ENCODE measurements around the gene RHOJ.

Gene RHOJ

DNA sequence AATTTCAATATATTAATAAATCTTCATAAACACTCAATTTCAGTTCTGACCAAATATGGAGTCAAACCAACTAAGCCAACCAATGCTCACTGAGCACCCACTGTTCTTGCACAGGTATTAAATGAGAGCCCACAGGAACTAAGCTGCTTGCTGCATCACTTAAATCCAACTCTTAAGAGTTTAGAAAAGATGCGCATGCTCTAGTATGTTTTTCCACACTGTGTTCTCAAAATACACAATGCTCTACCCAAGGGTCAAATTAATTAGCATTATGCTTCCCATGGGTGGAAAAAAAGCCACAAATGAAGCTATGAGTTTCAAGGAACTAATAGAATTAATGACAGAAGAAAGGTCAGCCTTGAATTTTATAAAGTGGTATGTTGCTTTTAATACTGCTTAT lies 118.2 kb downstream of the RHOJ start:
- no peak overlapping the region for H3K4me3 ChIP-seq (ENCODE audit: low read length in 2 of 2)
- no peaks in the 10 kb centered on the region for H3K4me1 ChIP-seq (ENCODE audit: control insufficient read depth in 2 of 2, insufficient read depth in 2 of 2, low read length in 2 of 2)
- no peaks in the 10 kb centered on the region for H3K9me3 ChIP-seq (ENCODE audit: control insufficient read depth in 2 of 2, low read length in 2 of 2)

GRCh38 chr14:63322897-63323573 lies 118.8 kb downstream of the RHOJ start:
- H3K27ac ChIP-seq (ENCODE audit: low read depth in 2 of 2, low read length in 2 of 2), result no peak overlapping the region
- no peaks in the 10 kb centered on the region for H3K4me1 ChIP-seq (ENCODE audit: control insufficient read depth in 2 of 2, insufficient read depth in 2 of 2, low read length in 2 of 2)
- H3K9ac ChIP-seq (ENCODE audit: low read depth in 1 of 2, low read length in 2 of 2), result no peak overlapping the region
- no peak overlapping the region for H3K4me3 ChIP-seq (ENCODE audit: low read length in 2 of 2)
- no peaks in the 10 kb centered on the region for H3K9me3 ChIP-seq (ENCODE audit: control insufficient read depth in 2 of 2, low read length in 2 of 2)
- H3K27me3 ChIP-seq (ENCODE audit: control insufficient read depth in 2 of 2, insufficient read depth in 2 of 2, low read length in 2 of 2), result no peaks in the 10 kb centered on the region
- H3K36me3 ChIP-seq (ENCODE audit: control insufficient read depth in 2 of 2, insufficient read depth in 2 of 2, low read length in 2 of 2), result no peaks in the 10 kb centered on the region

More for the DNA sequence above, 118.2 kb downstream of the RHOJ start:
- Histone ChIP-seq H3K36me3 (ENCODE audit: control insufficient read depth in 2 of 2, insufficient read depth in 2 of 2, low read length in 2 of 2) (no peaks in the 10 kb centered on the region), H3K27ac (ENCODE audit: low read depth in 2 of 2, low read length in 2 of 2) (no peak overlapping the region), H3K9ac (ENCODE audit: low read depth in 1 of 2, low read length in 2 of 2) (no peak overlapping the region), H3K27me3 (ENCODE audit: control insufficient read depth in 2 of 2, insufficient read depth in 2 of 2, low read length in 2 of 2) (no peaks in the 10 kb centered on the region)

GRCh38 chr14:63326840-63327239 lies 122.6 kb downstream of the RHOJ start:
- Histone ChIP-seq H3K27ac (ENCODE audit: low read depth in 2 of 2, low read length in 2 of 2) (no peak overlapping the region), H3K4me3 (ENCODE audit: low read length in 2 of 2) (no peak overlapping the region), H3K36me3 (ENCODE audit: control insufficient read depth in 2 of 2, insufficient read depth in 2 of 2, low read length in 2 of 2) (no peaks in the 10 kb centered on the region), H3K9ac (ENCODE audit: low read depth in 1 of 2, low read length in 2 of 2) (no peak overlapping the region), H3K27me3 (ENCODE audit: control insufficient read depth in 2 of 2, insufficient read depth in 2 of 2, low read length in 2 of 2) (no peaks in the 10 kb centered on the region), H3K9me3 (ENCODE audit: control insufficient read depth in 2 of 2, low read length in 2 of 2) (no peaks in the 10 kb centered on the region), H3K4me1 (ENCODE audit: control insufficient read depth in 2 of 2, insufficient read depth in 2 of 2, low read length in 2 of 2) (no peaks in the 10 kb centered on the region)

GRCh38 chr14:63328787-63329737 lies 124.8 kb downstream of the RHOJ start:
- no peaks in the 10 kb centered on the region for H3K4me1 ChIP-seq (ENCODE audit: control insufficient read depth in 2 of 2, insufficient read depth in 2 of 2, low read length in 2 of 2)
- H3K27ac ChIP-seq (ENCODE audit: low read depth in 2 of 2, low read length in 2 of 2), result no peak overlapping the region
- no peak overlapping the region for H3K4me3 ChIP-seq (ENCODE audit: low read length in 2 of 2)
- no peaks in the 10 kb centered on the region for H3K36me3 ChIP-seq (ENCODE audit: control insufficient read depth in 2 of 2, insufficient read depth in 2 of 2, low read length in 2 of 2)
- no peaks in the 10 kb centered on the region for H3K27me3 ChIP-seq (ENCODE audit: control insufficient read depth in 2 of 2, insufficient read depth in 2 of 2, low read length in 2 of 2)
- H3K9ac ChIP-seq (ENCODE audit: low read depth in 1 of 2, low read length in 2 of 2), result no peak overlapping the region
- no peaks in the 10 kb centered on the region for H3K9me3 ChIP-seq (ENCODE audit: control insufficient read depth in 2 of 2, low read length in 2 of 2)

- H3K4me3 ChIP-seq (ENCODE audit: low read length in 2 of 2), result no peak overlapping the region
- H3K9ac ChIP-seq (ENCODE audit: low read depth in 1 of 2, low read length in 2 of 2), result no peak overlapping the region
- no peaks in the 10 kb centered on the region for H3K27me3 ChIP-seq (ENCODE audit: control insufficient read depth in 2 of 2, insufficient read depth in 2 of 2, low read length in 2 of 2)
- H3K27ac ChIP-seq (ENCODE audit: low read depth in 2 of 2, low read length in 2 of 2), result no peak overlapping the region
- H3K36me3 ChIP-seq (ENCODE audit: control insufficient read depth in 2 of 2, insufficient read depth in 2 of 2, low read length in 2 of 2), result no peaks in the 10 kb centered on the region
- no peaks in the 10 kb centered on the region for H3K9me3 ChIP-seq (ENCODE audit: control insufficient read depth in 2 of 2, low read length in 2 of 2)
- H3K4me1 ChIP-seq (ENCODE audit: control insufficient read depth in 2 of 2, insufficient read depth in 2 of 2, low read length in 2 of 2), result no peaks in the 10 kb centered on the region
Measured at GRCh38 chr14:63342371-63342770, 138.1 kb downstream of the RHOJ start.
